Measurements from ENCODE around the gene TBC1D13. TPM values are rescaled to one million over a fixed set of nuclear protein-coding genes. Genes with fewer than 3 reads are reported as not detected.

Gene TBC1D13
- total and polyA plus RNA-seq, 2 experiments from 2014 or later = 8.3 to 19.4 TPM

DNA sequence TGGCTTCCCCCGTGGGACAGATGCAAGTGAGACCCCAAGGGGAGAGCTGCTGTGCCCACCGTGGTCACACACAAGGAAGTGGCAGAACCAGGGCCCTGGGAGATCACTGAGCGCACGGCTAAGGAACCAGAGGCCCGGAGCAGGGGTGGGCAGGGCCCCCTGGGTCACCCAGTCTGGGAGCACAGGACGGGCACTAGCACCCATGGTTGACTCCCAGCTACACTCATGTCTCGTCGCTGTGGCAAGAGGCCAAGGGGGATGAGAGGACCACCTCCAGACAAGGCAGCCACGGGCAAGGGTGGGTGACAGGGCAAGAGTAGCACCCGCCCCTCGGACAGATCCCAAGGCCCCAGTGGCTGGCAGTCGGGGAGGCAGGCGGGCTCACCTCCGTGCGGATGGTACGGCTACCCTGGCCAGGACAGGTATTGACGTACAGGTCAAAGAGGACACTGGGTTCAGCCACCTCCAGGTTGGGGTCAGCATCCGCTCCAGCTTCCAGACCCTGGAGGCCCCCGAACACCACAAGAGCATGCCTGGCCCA, 36.4 kb downstream of the TBC1D13 start:
- H3K4me3 Mint-ChIP-seq = no peak overlapping the region
- Histone ChIP-seq H4K20me1 (replicated peaks; ENCODE audit: insufficient read depth) (peaks cover 19% of the 10 kb centered on the region), H3K4me1 (ENCODE audit: insufficient read depth) (no peaks in the 10 kb centered on the region), H3F3A (replicated peaks; ENCODE audit: low read depth) (peaks cover 3% of the 10 kb centered on the region; the same call in 1 of the 2 replicates), H3K27me3 (ENCODE audit: insufficient read depth) (no peaks in the 10 kb centered on the region; the same call in 1 of the 2 replicates), H3K36me3 (ENCODE audit: insufficient read depth) (peaks cover 14% of the 10 kb centered on the region), H3K4me3 (no peak overlapping the region), H2AFZ (no peak overlapping the region), H3K27ac (ENCODE audit: low read depth) (no peak overlapping the region), H3K79me2 (replicated peaks; ENCODE audit: insufficient read depth) (peaks cover under 1% of the 10 kb centered on the region), H3K9me2 (ENCODE audit: insufficient read depth) (no peaks in the 10 kb centered on the region), H3K4me2 (no peak overlapping the region)
- no peak for ATAC-seq
- peaks cover 10% of the 10 kb centered on the region; the same call in 2 of the 3 replicates for H3K4me1 Mint-ChIP-seq
- H3K9me3 Mint-ChIP-seq = no peaks in the 10 kb centered on the region
- peaks cover 64% of the 10 kb centered on the region for H3K36me3 Mint-ChIP-seq (ENCODE audit: low read depth)
- H3K27me3 Mint-ChIP-seq (ENCODE audit: insufficient read depth, low read depth, poor library complexity) = peaks cover 27% of the 10 kb centered on the region
- H3K27ac Mint-ChIP-seq = no peak overlapping the region
- DNase-seq (ENCODE audit: low spot score) = no peak
- no peak for TF ChIP-seq EZH2phosphoT487 (IDR thresholded peaks at IDR 0.05; ENCODE audit: unreplicated experiment)
- TF ChIP-seq CREB1 (CRISPR knock-in tag; IDR thresholded peaks at IDR 0.05; ENCODE audit: low read depth) = no peak
- no peak for TF ChIP-seq NANOG (IDR thresholded peaks at IDR 0.05; ENCODE audit: borderline replicate concordance)
- no peak for TF ChIP-seq STAT1 (IDR thresholded peaks at IDR 0.05; ENCODE audit: unreplicated experiment)
- no peak for TF ChIP-seq EZH2 (IDR thresholded peaks at IDR 0.05; ENCODE audit: low read depth, unreplicated experiment)
- no peak for TF ChIP-seq CTCF (conservative IDR thresholded peaks at IDR 0.05; ENCODE audit: low read depth in 2 of 2)
- TF ChIP-seq ZNF114 (CRISPR knock-in tag; IDR thresholded peaks at IDR 0.05) = no peak
- TF ChIP-seq, protein P1, sequence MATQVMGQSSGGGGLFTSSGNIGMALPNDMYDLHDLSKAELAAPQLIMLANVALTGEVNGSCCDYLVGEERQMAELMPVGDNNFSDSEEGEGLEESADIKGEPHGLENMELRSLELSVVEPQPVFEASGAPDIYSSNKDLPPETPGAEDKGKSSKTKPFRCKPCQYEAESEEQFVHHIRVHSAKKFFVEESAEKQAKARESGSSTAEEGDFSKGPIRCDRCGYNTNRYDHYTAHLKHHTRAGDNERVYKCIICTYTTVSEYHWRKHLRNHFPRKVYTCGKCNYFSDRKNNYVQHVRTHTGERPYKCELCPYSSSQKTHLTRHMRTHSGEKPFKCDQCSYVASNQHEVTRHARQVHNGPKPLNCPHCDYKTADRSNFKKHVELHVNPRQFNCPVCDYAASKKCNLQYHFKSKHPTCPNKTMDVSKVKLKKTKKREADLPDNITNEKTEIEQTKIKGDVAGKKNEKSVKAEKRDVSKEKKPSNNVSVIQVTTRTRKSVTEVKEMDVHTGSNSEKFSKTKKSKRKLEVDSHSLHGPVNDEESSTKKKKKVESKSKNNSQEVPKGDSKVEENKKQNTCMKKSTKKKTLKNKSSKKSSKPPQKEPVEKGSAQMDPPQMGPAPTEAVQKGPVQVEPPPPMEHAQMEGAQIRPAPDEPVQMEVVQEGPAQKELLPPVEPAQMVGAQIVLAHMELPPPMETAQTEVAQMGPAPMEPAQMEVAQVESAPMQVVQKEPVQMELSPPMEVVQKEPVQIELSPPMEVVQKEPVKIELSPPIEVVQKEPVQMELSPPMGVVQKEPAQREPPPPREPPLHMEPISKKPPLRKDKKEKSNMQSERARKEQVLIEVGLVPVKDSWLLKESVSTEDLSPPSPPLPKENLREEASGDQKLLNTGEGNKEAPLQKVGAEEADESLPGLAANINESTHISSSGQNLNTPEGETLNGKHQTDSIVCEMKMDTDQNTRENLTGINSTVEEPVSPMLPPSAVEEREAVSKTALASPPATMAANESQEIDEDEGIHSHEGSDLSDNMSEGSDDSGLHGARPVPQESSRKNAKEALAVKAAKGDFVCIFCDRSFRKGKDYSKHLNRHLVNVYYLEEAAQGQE (IDR thresholded peaks at IDR 0.05; ENCODE audit: unreplicated experiment) = no peak
- TF ChIP-seq, protein P2, sequence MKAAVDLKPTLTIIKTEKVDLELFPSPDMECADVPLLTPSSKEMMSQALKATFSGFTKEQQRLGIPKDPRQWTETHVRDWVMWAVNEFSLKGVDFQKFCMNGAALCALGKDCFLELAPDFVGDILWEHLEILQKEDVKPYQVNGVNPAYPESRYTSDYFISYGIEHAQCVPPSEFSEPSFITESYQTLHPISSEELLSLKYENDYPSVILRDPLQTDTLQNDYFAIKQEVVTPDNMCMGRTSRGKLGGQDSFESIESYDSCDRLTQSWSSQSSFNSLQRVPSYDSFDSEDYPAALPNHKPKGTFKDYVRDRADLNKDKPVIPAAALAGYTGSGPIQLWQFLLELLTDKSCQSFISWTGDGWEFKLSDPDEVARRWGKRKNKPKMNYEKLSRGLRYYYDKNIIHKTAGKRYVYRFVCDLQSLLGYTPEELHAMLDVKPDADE (IDR thresholded peaks at IDR 0.05) = no peak
